ENCODE data around the gene CFAP206. TPM values are rescaled to one million over a fixed set of nuclear protein-coding genes. Genes with fewer than 3 reads are reported as not detected.

Gene CFAP206
- total RNA-seq, 4 donors from 2014 or later, result 0.52 to 3.9 (median 2.8) TPM; not detected in 1

DNA sequence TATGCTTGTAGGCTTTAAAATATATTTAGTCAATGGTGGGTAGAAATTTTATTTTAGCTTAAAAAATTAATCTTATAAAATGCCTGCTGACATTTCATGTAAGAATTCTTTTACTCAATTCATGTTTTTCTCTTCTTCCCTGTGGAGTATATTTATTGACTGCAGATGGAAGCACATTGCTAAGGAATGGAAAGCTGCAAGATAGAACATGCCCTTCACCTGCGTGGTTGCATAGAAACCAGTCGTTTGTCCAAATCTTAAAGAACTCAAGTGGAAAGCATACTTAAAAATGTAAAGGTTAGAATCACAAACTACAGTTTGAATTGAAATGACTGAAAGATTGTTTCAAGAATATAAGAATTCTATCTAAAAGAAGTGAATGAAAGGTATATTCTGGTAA, 32.5 kb upstream of the CFAP206 start:
- H3K4me3 ChIP-seq, result no peak overlapping the region
- H3K27ac ChIP-seq, result no peak overlapping the region
- no peak for DNase-seq
- no peaks in the 10 kb centered on the region for H3K4me1 ChIP-seq
- intact Hi-C loops (cut with DNase I; ENCODE audit: low total_unique reads), result no loop called here
- no peaks in the 10 kb centered on the region for H3K27me3 ChIP-seq
- H3K9me3 ChIP-seq, result no peaks in the 10 kb centered on the region
- no peak for TF ChIP-seq POLR2A (IDR thresholded peaks at IDR 0.05)
- TF ChIP-seq, protein P1, sequence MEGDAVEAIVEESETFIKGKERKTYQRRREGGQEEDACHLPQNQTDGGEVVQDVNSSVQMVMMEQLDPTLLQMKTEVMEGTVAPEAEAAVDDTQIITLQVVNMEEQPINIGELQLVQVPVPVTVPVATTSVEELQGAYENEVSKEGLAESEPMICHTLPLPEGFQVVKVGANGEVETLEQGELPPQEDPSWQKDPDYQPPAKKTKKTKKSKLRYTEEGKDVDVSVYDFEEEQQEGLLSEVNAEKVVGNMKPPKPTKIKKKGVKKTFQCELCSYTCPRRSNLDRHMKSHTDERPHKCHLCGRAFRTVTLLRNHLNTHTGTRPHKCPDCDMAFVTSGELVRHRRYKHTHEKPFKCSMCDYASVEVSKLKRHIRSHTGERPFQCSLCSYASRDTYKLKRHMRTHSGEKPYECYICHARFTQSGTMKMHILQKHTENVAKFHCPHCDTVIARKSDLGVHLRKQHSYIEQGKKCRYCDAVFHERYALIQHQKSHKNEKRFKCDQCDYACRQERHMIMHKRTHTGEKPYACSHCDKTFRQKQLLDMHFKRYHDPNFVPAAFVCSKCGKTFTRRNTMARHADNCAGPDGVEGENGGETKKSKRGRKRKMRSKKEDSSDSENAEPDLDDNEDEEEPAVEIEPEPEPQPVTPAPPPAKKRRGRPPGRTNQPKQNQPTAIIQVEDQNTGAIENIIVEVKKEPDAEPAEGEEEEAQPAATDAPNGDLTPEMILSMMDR (IDR thresholded peaks at IDR 0.05), result no peak
- no peaks in the 10 kb centered on the region for H3K36me3 ChIP-seq

DNA sequence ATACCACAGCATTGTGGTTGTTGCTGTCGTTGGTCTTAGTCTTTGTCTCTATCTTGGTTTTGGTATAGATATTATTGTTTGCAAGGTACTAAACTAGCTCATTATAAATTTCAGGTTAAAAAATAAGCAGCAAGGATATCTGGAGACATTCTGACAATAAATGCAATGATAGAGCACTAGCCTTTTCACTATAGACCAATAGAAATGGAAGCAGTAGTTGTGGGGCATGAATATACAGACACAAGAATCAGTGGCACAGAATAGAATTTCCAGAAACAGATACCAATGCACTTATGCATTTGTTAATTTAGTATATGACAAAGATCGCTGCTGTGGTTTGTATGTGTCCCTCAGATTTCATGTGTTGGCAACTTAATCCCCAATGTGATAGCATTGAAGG, 31.1 kb upstream of the CFAP206 start:
- Histone ChIP-seq H3K4me3 (no peak overlapping the region), H3K36me3 (no peaks in the 10 kb centered on the region), H3K9me3 (no peaks in the 10 kb centered on the region), H3K27me3 (no peaks in the 10 kb centered on the region), H3K27ac (no peak overlapping the region), H3K4me1 (no peaks in the 10 kb centered on the region)
- no peak for DNase-seq
- intact Hi-C loops (cut with DNase I; ENCODE audit: low total_unique reads), result no loop called here
- TF ChIP-seq POLR2A (IDR thresholded peaks at IDR 0.05), result no peak
- TF ChIP-seq, protein P1 (IDR thresholded peaks at IDR 0.05), result no peak

- no peak overlapping the region for H3K4me3 ChIP-seq
- H3K27ac ChIP-seq, result no peak overlapping the region
- TF ChIP-seq POLR2A (IDR thresholded peaks at IDR 0.05), result no peak
- TF ChIP-seq, protein P1 (IDR thresholded peaks at IDR 0.05), result no peak
- intact Hi-C loops (cut with DNase I; ENCODE audit: low total_unique reads), result no loop called here
- no peak for DNase-seq
- H3K27me3 ChIP-seq, result no peaks in the 10 kb centered on the region
- no peaks in the 10 kb centered on the region for H3K4me1 ChIP-seq
- no peaks in the 10 kb centered on the region for H3K36me3 ChIP-seq
- H3K9me3 ChIP-seq, result no peaks in the 10 kb centered on the region
Measured at GRCh38 chr6:87378947-87379346, 28.8 kb upstream of the CFAP206 start.

DNA sequence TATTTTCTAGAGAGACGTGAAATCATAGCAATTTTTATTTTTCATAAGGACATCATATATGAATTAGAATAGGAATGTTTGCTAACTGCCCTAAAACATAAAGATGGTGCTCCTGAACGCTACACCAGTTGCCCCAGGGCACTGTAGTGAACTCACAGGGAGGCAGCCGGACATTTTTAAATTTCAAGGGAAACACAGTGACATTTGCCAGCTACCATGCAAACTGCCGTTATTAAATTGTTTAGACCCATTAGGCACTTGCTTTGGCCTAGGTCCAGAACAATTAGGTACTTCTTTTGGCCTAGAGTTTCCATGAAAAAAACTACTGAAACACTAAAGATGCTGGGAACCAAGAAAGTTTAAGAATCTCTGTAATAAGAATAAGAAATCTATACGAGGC, 24.9 kb upstream of the CFAP206 start:
- intact Hi-C loops (cut with DNase I; ENCODE audit: low total_unique reads), result no loop called here
- Histone ChIP-seq H3K4me1 (no peaks in the 10 kb centered on the region), H3K4me3 (no peak overlapping the region), H3K9me3 (no peaks in the 10 kb centered on the region), H3K27ac (no peak overlapping the region), H3K27me3 (no peaks in the 10 kb centered on the region), H3K36me3 (no peaks in the 10 kb centered on the region)
- no peak for TF ChIP-seq POLR2A (IDR thresholded peaks at IDR 0.05)
- TF ChIP-seq, protein P1 (IDR thresholded peaks at IDR 0.05), result no peak
- DNase-seq, result no peak

- DNase-seq, result no peak
- intact Hi-C loops (cut with DNase I; ENCODE audit: low total_unique reads), result no loop called here
- Histone ChIP-seq H3K9me3 (no peaks in the 10 kb centered on the region), H3K27ac (no peak overlapping the region), H3K4me3 (no peak overlapping the region), H3K27me3 (no peaks in the 10 kb centered on the region), H3K4me1 (no peaks in the 10 kb centered on the region), H3K36me3 (no peaks in the 10 kb centered on the region)
- no peak for TF ChIP-seq POLR2A (IDR thresholded peaks at IDR 0.05)
- TF ChIP-seq, protein P1 (IDR thresholded peaks at IDR 0.05), result no peak
Measured at GRCh38 chr6:87384038-87384437, 23.7 kb upstream of the CFAP206 start.
